ENCODE results near the gene MFN2. TPM values are rescaled to one million over a fixed set of nuclear protein-coding genes. Genes with fewer than 3 reads are reported as not detected.

The MFN2 gene
- total and polyA plus RNA-seq, 2 of the 8 experiments (the other 6 are each of a cell fraction or from before 2014, with no cell fraction given), result 34.0 to 62.5 TPM

- Histone ChIP-seq H3K23ac (ENCODE audit: insufficient read length) (no peak overlapping the region), H2BK15ac (ENCODE audit: low read length) (no peak overlapping the region), H3K9me3 (ENCODE audit: insufficient read depth in 2 of 2, low read depth in 1 of 2, low read length in 1 of 2) (peaks cover 0 to 5% of the 10 kb centered on the region in 2 experiments; a peak in 2 of 4 replicates), H2AFZ (ENCODE audit: low read length) (no peak overlapping the region), H3K79me1 (ENCODE audit: low read depth, low read length) (no peaks in the 10 kb centered on the region), H3K14ac (ENCODE audit: insufficient read length) (no peak overlapping the region), H3K27ac (ENCODE audit: low read depth, low read length) (no peak overlapping the region), H3K9ac (replicated peaks in 1 of 4; ENCODE audit: extremely low read depth in 1 of 4, low read depth in 3 of 4, low read length in 3 of 4) (no peak overlapping the region), H3K56ac (replicated peaks; ENCODE audit: insufficient read length, low read depth, low read length) (no peak overlapping the region), H2BK20ac (ENCODE audit: low read length) (no peak overlapping the region), H3K23me2 (ENCODE audit: low read depth, low read length) (no peaks in the 10 kb centered on the region), H3K4me2 (ENCODE audit: insufficient read depth in 1 of 2, low read depth in 2 of 2, low read length in 2 of 2) (no peak overlapping the region), H2BK12ac (ENCODE audit: low read depth, low read length) (no peak overlapping the region), H3K79me2 (ENCODE audit: control insufficient read depth in 1 of 2, insufficient read depth in 2 of 2, low read length in 2 of 2) (no peaks in the 10 kb centered on the region; a peak in 1 of 4 replicates), H3K27me3 (replicated peaks in 1 of 4; ENCODE audit: control insufficient read depth in 3 of 4, extremely low read depth in 1 of 4, insufficient read depth in 3 of 4, low read length in 3 of 4) (no peaks in the 10 kb centered on the region), H2BK120ac (replicated peaks; ENCODE audit: low read depth, low read length) (no peak overlapping the region), H3K4me3 (ENCODE audit: extremely low read depth in 1 of 4, insufficient read depth in 2 of 4, low read depth in 3 of 4, low read length in 4 of 4) (no peak overlapping the region), H3K36me3 (ENCODE audit: control insufficient read depth in 2 of 4, insufficient read depth in 4 of 4, low read length in 3 of 4) (peaks cover 0 to 7% (median 2%) of the 10 kb centered on the region in 4 experiments; a peak in 5 of 8 replicates), H4K8ac (ENCODE audit: extremely low read depth, insufficient read depth, low read length) (no peak overlapping the region), H2BK5ac (ENCODE audit: low read depth, low read length) (no peak overlapping the region), H4K5ac (ENCODE audit: insufficient read length, low read depth, low read length) (no peak overlapping the region), H3K18ac (ENCODE audit: extremely low read depth, low read length) (no peak overlapping the region), H2AK5ac (ENCODE audit: low read depth, low read length) (no peak overlapping the region), H3K4ac (replicated peaks; ENCODE audit: insufficient read length, low read depth, low read length) (no peak overlapping the region), H3K4me1 (replicated peaks in 1 of 4; ENCODE audit: control insufficient read depth in 3 of 4, insufficient read depth in 4 of 4, low read length in 3 of 4) (no peaks in the 10 kb centered on the region), H4K91ac (replicated peaks; ENCODE audit: insufficient read length, low read length) (no peak overlapping the region), H4K20me1 (replicated peaks in 1 of 2; ENCODE audit: control insufficient read depth in 1 of 2, insufficient read depth in 2 of 2, low read length in 2 of 2) (no peaks in the 10 kb centered on the region)
- 92% methylated on average over 2 of the region's 2 CpGs; no CpG with 5 or more reads in 1 of the 2 experiments for WGBS, 2 experiments (ENCODE audit: extremely low coverage in 1 of 2, insufficient coverage in 1 of 2, insufficient read length in 1 of 2, insufficient replicate concordance in 2 of 2, low coverage in 1 of 2, low lambda C conversion rate in 2 of 2, missing lambda C conversion rate in 1 of 2)
- POLR2A ChIA-PET (ENCODE audit: partially characterized antibody), result interaction anchor here (1.0 to 2.1 kb wide), 7 partner anchors 10 to 44 kb away, joined by 3 to 12 read pairs (median 4); no protein-coding TSS in a partner anchor
- no peak for DNase-seq (ENCODE audit: low read depth in 1 of 2, low spot score in 2 of 2)
- FAIRE-seq, result no peak
- CTCF ChIA-PET (ENCODE audit: partially characterized antibody), result no interaction called here
- no peak for TF ChIP-seq RNF2 (IDR thresholded peaks at IDR 0.05; ENCODE audit: borderline replicate concordance, low read depth, low read length, missing control alignments, poor library complexity, severe bottlenecking)
- TF ChIP-seq CHD1 (IDR thresholded peaks at IDR 0.05; ENCODE audit: low read depth, low read length), result no peak
- TF ChIP-seq NRF1 (IDR thresholded peaks at IDR 0.05; ENCODE audit: low read depth, low read length), result no peak
- TF ChIP-seq PHF8 (conservative IDR thresholded peaks at IDR 0.05; ENCODE audit: low read depth, low read length), result no peak
- TF ChIP-seq MAFK (IDR thresholded peaks at IDR 0.05; ENCODE audit: low read depth, low read length), result no peak
- TF ChIP-seq EGR1 (IDR thresholded peaks at IDR 0.05; ENCODE audit: borderline replicate concordance, low read depth, low read length), result no peak
- no peak for TF ChIP-seq CBX8 (IDR thresholded peaks at IDR 0.05; ENCODE audit: borderline replicate concordance, low read depth, low read length)
- TF ChIP-seq CHD2 (IDR thresholded peaks at IDR 0.05; ENCODE audit: low read length), result no peak
- no peak for TF ChIP-seq ZNF274 (IDR thresholded peaks at IDR 0.05; ENCODE audit: borderline replicate concordance, extremely low read depth, low read length)
- TF ChIP-seq USF2 (IDR thresholded peaks at IDR 0.05; ENCODE audit: low read length), result no peak
These were observed 28.3 kb upstream of the MFN2 start for GRCh38 chr1:11951901-11952300.

Data from H1 (cell line).